Stimulated activated naive CD8-positive, alpha-beta T cell treated with anti-CD3 and anti-CD28 coated beads, Interleukin-15, amount 100 ng/mL, for 72 hours (primary cell): ENCODE data around the gene SMIM7.

Source experiments
- ATAC-seq: fragments of 150-1000 bp; cut with Tn5 transposase; 2 replicates; pipeline ENCODE4 v1.10.0; 2021; ENCODE audit warnings: mild to moderate bottlenecking, moderate library complexity
- DNase-seq, 2 donors: peaks; one replicate each; pipeline ENCODE4 v3.0.0; 2021 to 2022
- H3K27ac Mint-ChIP-seq, 2 donors: one replicate each; pipeline ENCODE4 v1.8.0; 2022; ENCODE audit warnings: mild to moderate bottlenecking in 2 of 2, mixed read lengths in 2 of 2, moderate library complexity in 2 of 2
- H3K27me3 Mint-ChIP-seq: one replicate; pipeline ENCODE4 v1.8.0; 2022; ENCODE audit warnings: mixed read lengths
- H3K4me1 Mint-ChIP-seq: one replicate; pipeline ENCODE4 v1.8.0; 2022; ENCODE audit warnings: mild to moderate bottlenecking, mixed read lengths
- H3K4me3 Mint-ChIP-seq, 2 donors: one replicate each; pipeline ENCODE4 v1.8.0; 2022; ENCODE audit warnings: mild to moderate bottlenecking in 2 of 2, mixed read lengths in 2 of 2, moderate library complexity in 1 of 2
- H3K9me3 Mint-ChIP-seq, 2 donors: one replicate each; pipeline ENCODE4 v1.8.0; 2022; ENCODE audit warnings: mixed read lengths in 2 of 2

SMIM7 gene

GRCh38 chr19:16598848-16599247 is 61.1 kb downstream of the SMIM7 start:
- ATAC-seq (no peak), DNase-seq (no peak)
- H3K4me3 Mint-ChIP-seq, result no peak overlapping the region
- H3K9me3 Mint-ChIP-seq, result no peaks in the 10 kb centered on the region
- peaks cover 66% of the 10 kb centered on the region for H3K4me1 Mint-ChIP-seq
- H3K27ac Mint-ChIP-seq, result no peak overlapping the region
- H3K27me3 Mint-ChIP-seq, result no peaks in the 10 kb centered on the region

- DNase-seq, result no peak
- Mint-ChIP-seq H3K27ac (no peak overlapping the region), H3K27me3 (no peaks in the 10 kb centered on the region), H3K9me3 (no peaks in the 10 kb centered on the region), H3K4me3 (no peak overlapping the region), H3K4me1 (peaks cover 81% of the 10 kb centered on the region)
- ATAC-seq, result no peak
Measured at GRCh38 chr19:16596399-16596798, 63.5 kb downstream of the SMIM7 start.
